H9 (cell line): ENCODE data around the gene POLDIP3. TPM values are rescaled to one million over a fixed set of nuclear protein-coding genes. Genes with fewer than 3 reads are reported as not detected.
A peak's percentile ranks its signal among the peaks of the same experiment; 100 is the strongest.

ENCODE experiments used
- DNase-seq: peaks from one replicate; pipeline ENCODE4 v3.0.0-alpha.2; 2017
- H2AFZ ChIP-seq: one replicate; pipeline ENCODE4 v1.6.1; 2013; ENCODE audit warnings: mild to moderate bottlenecking, low read length, control low read depth, moderate library complexity
- H2AK5ac ChIP-seq: 2 replicates; pipeline ENCODE4 v1.6.1; 2013; ENCODE audit warnings: low read length, control low read depth, mixed read lengths; ENCODE audit not compliant: insufficient read length
- H2BK120ac ChIP-seq: one replicate; pipeline ENCODE4 v1.6.1; 2013; ENCODE audit warnings: low read depth, mild to moderate bottlenecking, low read length, control low read depth, inconsistent platforms; ENCODE audit not compliant: poor library complexity, severe bottlenecking
- H2BK12ac ChIP-seq: 2 replicates; pipeline ENCODE4 v1.6.1; 2013; ENCODE audit warnings: low read length, control low read depth, mixed read lengths, low read depth; ENCODE audit not compliant: insufficient read length
- H2BK15ac ChIP-seq: 2 replicates; pipeline ENCODE4 v1.6.1; 2013; ENCODE audit warnings: low read depth, low read length, control low read depth
- H2BK20ac ChIP-seq: one replicate; pipeline ENCODE4 v1.6.1; 2013; ENCODE audit warnings: low read depth, mild to moderate bottlenecking, low read length, control low read depth, inconsistent platforms; ENCODE audit not compliant: poor library complexity, severe bottlenecking
- H2BK5ac ChIP-seq: 2 replicates; pipeline ENCODE4 v1.6.1; 2013; ENCODE audit warnings: low read length, control low read depth, mixed read lengths; ENCODE audit not compliant: insufficient read length
- H3K14ac ChIP-seq: 2 replicates; pipeline ENCODE4 v1.6.1; 2013; ENCODE audit warnings: low read length, control low read depth; ENCODE audit not compliant: insufficient read depth
- H3K18ac ChIP-seq: 2 replicates; pipeline ENCODE4 v1.6.1; 2013; ENCODE audit warnings: low read depth, mild to moderate bottlenecking, mixed read lengths, low read length, control low read depth; ENCODE audit not compliant: insufficient read length
- H3K23ac ChIP-seq: 2 replicates; pipeline ENCODE4 v1.6.1; 2013; ENCODE audit warnings: low read length, control low read depth, mixed read lengths, low read depth; ENCODE audit not compliant: insufficient read length
- H3K23me2 ChIP-seq: 2 replicates; pipeline ENCODE4 v1.6.1; 2013; ENCODE audit warnings: low read depth, mild to moderate bottlenecking, mixed read lengths, low read length, control low read depth; ENCODE audit not compliant: insufficient read length, poor library complexity, severe bottlenecking
- H3K27ac ChIP-seq: 2 replicates; pipeline ENCODE4 v1.5.1; 2013; ENCODE audit warnings: low read length, control low read depth, mixed read lengths, low read depth; ENCODE audit not compliant: insufficient read length
- H3K27me3 ChIP-seq: 2 replicates; pipeline ENCODE4 v1.6.1; 2013; ENCODE audit warnings: low read length, control low read depth, inconsistent platforms; ENCODE audit not compliant: insufficient read depth
- H3K4ac ChIP-seq: 2 replicates; pipeline ENCODE4 v1.6.1; 2013; ENCODE audit warnings: low read depth, mild to moderate bottlenecking, control low read depth, inconsistent platforms, low read length, moderate library complexity
- H3K4me1 ChIP-seq: 2 replicates; pipeline ENCODE4 v1.6.1; 2013; ENCODE audit warnings: low read length, control low read depth, inconsistent platforms; ENCODE audit not compliant: insufficient read depth
- H3K4me2 ChIP-seq: 2 replicates; pipeline ENCODE4 v1.6.1; 2013; ENCODE audit warnings: low read length, control low read depth, mixed read lengths; ENCODE audit not compliant: insufficient read length, insufficient read depth
- H3K56ac ChIP-seq: 2 replicates; pipeline ENCODE4 v1.6.1; 2013; ENCODE audit warnings: low read depth, mild to moderate bottlenecking, mixed read lengths, low read length, control low read depth; ENCODE audit not compliant: insufficient read length
- H3K79me1 ChIP-seq: 2 replicates; pipeline ENCODE4 v1.6.1; 2013; ENCODE audit warnings: low read depth, mild to moderate bottlenecking, moderate library complexity, low read length, control low read depth, inconsistent platforms; ENCODE audit not compliant: insufficient read depth, poor library complexity, severe bottlenecking
- H3K79me2 ChIP-seq: 2 replicates; pipeline ENCODE4 v1.6.1; 2013; ENCODE audit warnings: low read length, control low read depth, inconsistent platforms; ENCODE audit not compliant: insufficient read depth
- H3K9ac ChIP-seq: 2 replicates; pipeline ENCODE4 v1.6.1; 2013; ENCODE audit warnings: low read length, control low read depth, mixed read lengths; ENCODE audit not compliant: insufficient read length; ENCODE audit errors: extremely low read depth
- H3K9me3 ChIP-seq: one replicate; pipeline ENCODE4 v1.6.1; 2013; ENCODE audit warnings: low read depth, low read length, inconsistent platforms; ENCODE audit not compliant: control insufficient read depth
- H3T11ph ChIP-seq: one replicate; pipeline ENCODE4 v1.6.1; 2013; ENCODE audit warnings: mild to moderate bottlenecking, low read length, control low read depth, inconsistent platforms
- H4K20me1 ChIP-seq: one replicate; pipeline ENCODE4 v1.6.1; 2013; ENCODE audit not compliant: control insufficient read depth, insufficient read length, insufficient read depth
- H4K5ac ChIP-seq: 2 replicates; pipeline ENCODE4 v1.6.1; 2013; ENCODE audit warnings: low read depth, mild to moderate bottlenecking, mixed read lengths, low read length, control low read depth; ENCODE audit not compliant: insufficient read length
- H4K8ac ChIP-seq: replicated peaks from 2 replicates; pipeline ENCODE4 v1.6.1; 2013; ENCODE audit warnings: low read length, control low read depth, mixed read lengths, low read depth; ENCODE audit not compliant: insufficient read length
- H4K91ac ChIP-seq: 2 replicates; pipeline ENCODE4 v1.6.1; 2013; ENCODE audit warnings: low read depth, mild to moderate bottlenecking, moderate library complexity, mixed read lengths, low read length, control low read depth; ENCODE audit not compliant: insufficient read length
- H3K27ac Mint-ChIP-seq, 3 experiments: 2 replicates in 2 of 3; 3 replicates in 1 of 3; pipeline ENCODE4 v1.8.0; 2020 to 2021; ENCODE audit warnings: mixed read lengths in 3 of 3, mild to moderate bottlenecking in 1 of 3, moderate library complexity in 1 of 3
- H3K27me3 Mint-ChIP-seq: 2 replicates; pipeline ENCODE4 v1.8.0; 2021; ENCODE audit warnings: low read depth, mild to moderate bottlenecking, moderate library complexity, mixed read lengths
- H3K36me3 Mint-ChIP-seq, 3 experiments: 2 replicates in 2 of 3; 3 replicates in 1 of 3; pipeline ENCODE4 v1.8.0; 2020 to 2021; ENCODE audit warnings: low read depth in 3 of 3, mixed read lengths in 3 of 3; ENCODE audit not compliant: insufficient read depth in 1 of 3
- H3K4me1 Mint-ChIP-seq, 2 experiments: 2 replicates each; pipeline ENCODE4 v1.8.0; 2020; ENCODE audit warnings: mixed read lengths in 2 of 2
- H3K4me3 Mint-ChIP-seq, 2 experiments: 2 replicates in 1 of 2; 3 replicates in 1 of 2; pipeline ENCODE4 v1.8.0; 2020 to 2021; ENCODE audit warnings: mild to moderate bottlenecking in 2 of 2, mixed read lengths in 2 of 2, moderate library complexity in 1 of 2
- H3K9me3 Mint-ChIP-seq, 2 experiments: 2 replicates in 1 of 2; 3 replicates in 1 of 2; pipeline ENCODE4 v1.8.0; 2020; ENCODE audit warnings: mild to moderate bottlenecking in 2 of 2, mixed read lengths in 2 of 2, moderate library complexity in 1 of 2
- CTCF ChIP-seq: fragments of 200-600 bp; sonication (generic); conservative IDR thresholded peaks from 3 replicates; pipeline ENCODE4 v1.8.0; 2021; ENCODE audit warnings: antibody characterized with exemption, mild to moderate bottlenecking
- WGBS: extraction: QIAGEN DNeasy Blood & Tissue Kit; methylation state at CpG from one replicate; pipeline ENCODE4 v1.1.7; 2013; ENCODE audit warnings: missing lambda C conversion rate, low lambda C conversion rate, mixed read lengths; ENCODE audit not compliant: insufficient read length; ENCODE audit errors: extremely low coverage; 5-methylcytosine and 5-hydroxymethylcytosine counted together
- total RNA-seq: library from RNA; stranded (reverse); gene quantifications from 2 replicates; pipeline ENCODE4 v1.2.1, GENCODE V29; 2021

Gene POLDIP3
- total RNA-seq, 1 experiment from 2014 or later, result 90.8 TPM

GRCh38 chr22:42632096-42632495 lies 17.4 kb upstream of the POLDIP3 start:
- no CpG with 5 or more reads among the region's 13 CpGs for WGBS
- DNase-seq, result peak; percentile 36
- Histone ChIP-seq H2BK12ac (no peak overlapping the region), H2BK120ac (no peak overlapping the region), H2AK5ac (no peak overlapping the region), H3K23ac (no peak overlapping the region), H3K9ac (no peak overlapping the region), H3K9me3 (no peaks in the 10 kb centered on the region), H3K18ac (no peak overlapping the region), H3K79me2 (no peaks in the 10 kb centered on the region), H3K56ac (no peak overlapping the region), H3K4ac (no peak overlapping the region; the same call in 1 of the 2 replicates), H3K4me2 (no peak overlapping the region), H2AFZ (no peak overlapping the region), H3K27ac (no peak overlapping the region), H4K91ac (no peak overlapping the region), H2BK20ac (no peak overlapping the region), H4K5ac (no peak overlapping the region), H3K79me1 (no peaks in the 10 kb centered on the region), H3T11ph (no peak overlapping the region), H4K8ac (no peak overlapping the region), H3K4me1 (no peaks in the 10 kb centered on the region), H3K14ac (no peak overlapping the region), H3K27me3 (no peaks in the 10 kb centered on the region), H2BK15ac (no peak overlapping the region), H4K20me1 (no peaks in the 10 kb centered on the region), H3K23me2 (no peaks in the 10 kb centered on the region), H2BK5ac (peak overlapping the region; percentile 69)
- Mint-ChIP-seq H3K27me3 (no peaks in the 10 kb centered on the region), H3K36me3 (peaks cover 5 to 62% (median 60%) of the 10 kb centered on the region in 3 experiments; a peak in 6 of 7 replicates), H3K27ac (peak overlapping the region in 2 of 3 experiments; percentile 53 to 70; a peak in 2 of 7 replicates), H3K4me1 (no peaks in the 10 kb centered on the region), H3K9me3 (no peaks in the 10 kb centered on the region), H3K4me3 (no peak overlapping the region)
- peak; percentile 57 for TF ChIP-seq CTCF
